Mammary epithelial cell (primary cell): Measurements from ENCODE around the gene ISY1.

Source experiments
- EZH2 ChIP-seq: IDR thresholded peaks from 2 replicates; pipeline ENCODE4 v1.6.1; 2012; ENCODE audit warnings: low read length, inconsistent platforms, borderline replicate concordance
- TF ChIP-seq, protein P1 (sequence below), 2 donors: IDR thresholded peaks in 1 of 2; conservative IDR thresholded peaks in 1 of 2; 2 replicates each; pipeline ENCODE4 v1.5.1; 2011 to 2012; ENCODE audit warnings: inconsistent platforms in 2 of 2, low read length in 2 of 2, mild to moderate bottlenecking in 2 of 2, control low read depth in 1 of 2, low read depth in 1 of 2; ENCODE audit not compliant: insufficient read depth in 1 of 2; ENCODE audit errors: extremely low read depth in 1 of 2

- TF ChIP-seq, protein P1, sequence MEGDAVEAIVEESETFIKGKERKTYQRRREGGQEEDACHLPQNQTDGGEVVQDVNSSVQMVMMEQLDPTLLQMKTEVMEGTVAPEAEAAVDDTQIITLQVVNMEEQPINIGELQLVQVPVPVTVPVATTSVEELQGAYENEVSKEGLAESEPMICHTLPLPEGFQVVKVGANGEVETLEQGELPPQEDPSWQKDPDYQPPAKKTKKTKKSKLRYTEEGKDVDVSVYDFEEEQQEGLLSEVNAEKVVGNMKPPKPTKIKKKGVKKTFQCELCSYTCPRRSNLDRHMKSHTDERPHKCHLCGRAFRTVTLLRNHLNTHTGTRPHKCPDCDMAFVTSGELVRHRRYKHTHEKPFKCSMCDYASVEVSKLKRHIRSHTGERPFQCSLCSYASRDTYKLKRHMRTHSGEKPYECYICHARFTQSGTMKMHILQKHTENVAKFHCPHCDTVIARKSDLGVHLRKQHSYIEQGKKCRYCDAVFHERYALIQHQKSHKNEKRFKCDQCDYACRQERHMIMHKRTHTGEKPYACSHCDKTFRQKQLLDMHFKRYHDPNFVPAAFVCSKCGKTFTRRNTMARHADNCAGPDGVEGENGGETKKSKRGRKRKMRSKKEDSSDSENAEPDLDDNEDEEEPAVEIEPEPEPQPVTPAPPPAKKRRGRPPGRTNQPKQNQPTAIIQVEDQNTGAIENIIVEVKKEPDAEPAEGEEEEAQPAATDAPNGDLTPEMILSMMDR (conservative IDR thresholded peaks at IDR 0.05 in 1 of 2, IDR thresholded peaks at IDR 0.05 in 1 of 2; ENCODE audit: extremely low read depth in 1 of 2, insufficient read depth in 1 of 2, low read depth in 1 of 2, low read length in 2 of 2) = no peak
- TF ChIP-seq EZH2 = no peak
These were observed 75.0 kb downstream of the ISY1 start for GRCh38 chr3:129085818-129086217.
